Measurements from ENCODE around the gene DSE.

DNA sequence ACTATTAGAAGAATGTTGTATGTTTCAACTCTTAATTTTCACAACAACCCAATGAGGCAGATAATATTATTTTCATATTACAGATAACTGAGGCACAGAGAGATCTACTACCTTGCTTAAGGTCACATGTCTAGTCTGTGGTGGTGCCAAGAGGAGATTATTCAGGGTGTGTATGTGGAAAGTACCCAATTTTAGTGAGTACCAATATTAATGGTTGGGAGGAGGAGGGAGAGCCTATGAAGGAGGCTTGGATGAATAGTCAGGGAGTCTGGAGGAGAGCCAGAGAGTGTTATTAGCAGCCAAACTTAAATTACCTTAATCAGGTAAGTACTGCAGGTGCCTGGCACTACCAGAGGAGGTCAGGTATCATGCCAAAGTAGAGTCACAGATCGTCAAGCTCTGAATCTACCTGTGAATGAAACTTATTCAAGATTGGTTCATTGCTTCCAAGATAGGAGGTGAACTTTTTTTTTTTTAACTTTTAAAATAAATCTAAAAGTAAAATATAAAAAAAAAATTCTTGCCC, 79.5 kb downstream of the DSE start:
- TF ChIP-seq, protein P1, sequence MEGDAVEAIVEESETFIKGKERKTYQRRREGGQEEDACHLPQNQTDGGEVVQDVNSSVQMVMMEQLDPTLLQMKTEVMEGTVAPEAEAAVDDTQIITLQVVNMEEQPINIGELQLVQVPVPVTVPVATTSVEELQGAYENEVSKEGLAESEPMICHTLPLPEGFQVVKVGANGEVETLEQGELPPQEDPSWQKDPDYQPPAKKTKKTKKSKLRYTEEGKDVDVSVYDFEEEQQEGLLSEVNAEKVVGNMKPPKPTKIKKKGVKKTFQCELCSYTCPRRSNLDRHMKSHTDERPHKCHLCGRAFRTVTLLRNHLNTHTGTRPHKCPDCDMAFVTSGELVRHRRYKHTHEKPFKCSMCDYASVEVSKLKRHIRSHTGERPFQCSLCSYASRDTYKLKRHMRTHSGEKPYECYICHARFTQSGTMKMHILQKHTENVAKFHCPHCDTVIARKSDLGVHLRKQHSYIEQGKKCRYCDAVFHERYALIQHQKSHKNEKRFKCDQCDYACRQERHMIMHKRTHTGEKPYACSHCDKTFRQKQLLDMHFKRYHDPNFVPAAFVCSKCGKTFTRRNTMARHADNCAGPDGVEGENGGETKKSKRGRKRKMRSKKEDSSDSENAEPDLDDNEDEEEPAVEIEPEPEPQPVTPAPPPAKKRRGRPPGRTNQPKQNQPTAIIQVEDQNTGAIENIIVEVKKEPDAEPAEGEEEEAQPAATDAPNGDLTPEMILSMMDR (IDR thresholded peaks at IDR 0.05; ENCODE audit: borderline replicate concordance, extremely low read depth, low read length, poor library complexity, severe bottlenecking), result no peak
- no peak for TF ChIP-seq EZH2 (IDR thresholded peaks at IDR 0.05; ENCODE audit: borderline replicate concordance, low read depth, low read length, severe bottlenecking)
